NCI-H1694 treated with DMSO at 0.1 percent for 48 hours (cell line): ENCODE measurements around the gene BCAN.
A peak's percentile ranks its signal among the peaks of the same experiment; 100 is the strongest.

Experiments
- DNase-seq: peaks from one replicate; lab custom pipeline; 2025; lab: John Stamatoyannopoulos, UW

BCAN gene

DNA sequence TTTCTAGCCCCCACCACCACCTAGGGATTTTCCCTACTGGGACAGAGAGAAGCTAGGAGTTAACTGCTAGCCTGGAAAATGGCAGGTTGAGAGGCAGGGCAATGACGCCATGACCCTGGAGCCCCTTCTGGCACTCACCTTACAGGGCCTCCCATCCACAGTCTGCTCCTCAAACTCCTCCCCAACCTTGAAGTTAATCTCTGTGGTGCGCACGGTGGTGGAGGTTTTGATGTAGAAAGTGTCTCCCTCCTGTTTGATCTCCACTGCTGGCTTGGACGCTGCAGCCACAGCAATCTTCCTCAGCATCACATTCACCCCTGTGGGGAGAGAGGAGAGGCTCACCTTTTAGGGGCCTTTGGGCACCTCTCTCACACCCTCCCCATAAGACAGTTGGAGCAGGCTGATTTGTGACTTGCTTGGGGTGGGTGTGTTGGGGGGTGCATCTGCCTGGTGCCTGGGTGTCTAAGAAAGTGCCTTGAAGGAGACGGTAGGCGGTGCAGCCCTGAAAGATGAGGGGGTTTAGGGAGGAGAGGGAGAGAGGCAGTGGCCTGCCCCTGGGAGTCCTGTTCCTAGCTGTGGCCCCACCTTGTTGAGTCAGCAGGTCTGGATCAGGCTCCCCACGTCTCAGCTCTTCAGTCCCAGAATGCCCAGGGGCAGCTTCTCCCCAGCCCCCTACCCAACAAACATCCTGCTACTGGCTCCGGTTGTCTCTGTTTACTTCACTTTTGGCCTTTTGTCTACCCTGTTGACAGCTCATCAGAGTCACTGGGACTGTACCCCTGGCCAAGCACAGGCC lies 59.0 kb downstream of the BCAN start:
- no peak for DNase-seq

DNA sequence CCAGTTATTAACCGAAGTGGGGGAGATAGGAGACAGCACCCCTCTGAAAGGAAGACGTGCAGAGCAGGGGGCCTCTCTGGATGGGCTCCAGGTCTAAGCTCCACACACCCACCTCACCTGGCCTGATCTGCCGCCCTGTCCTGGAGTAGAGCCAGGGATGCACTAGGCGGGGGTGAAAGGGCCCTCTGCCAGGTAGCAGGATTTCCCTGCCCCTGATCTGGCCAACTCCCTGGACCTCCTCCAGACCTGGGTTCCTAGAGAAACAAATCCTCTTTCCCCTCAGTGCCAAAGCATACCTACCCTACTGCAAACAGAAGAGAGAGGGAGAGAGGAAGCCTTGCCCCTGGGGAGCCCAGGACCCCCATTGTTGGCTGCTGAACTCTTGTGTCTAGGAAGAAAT lies 61.4 kb downstream of the BCAN start:
- no peak for DNase-seq

DNA sequence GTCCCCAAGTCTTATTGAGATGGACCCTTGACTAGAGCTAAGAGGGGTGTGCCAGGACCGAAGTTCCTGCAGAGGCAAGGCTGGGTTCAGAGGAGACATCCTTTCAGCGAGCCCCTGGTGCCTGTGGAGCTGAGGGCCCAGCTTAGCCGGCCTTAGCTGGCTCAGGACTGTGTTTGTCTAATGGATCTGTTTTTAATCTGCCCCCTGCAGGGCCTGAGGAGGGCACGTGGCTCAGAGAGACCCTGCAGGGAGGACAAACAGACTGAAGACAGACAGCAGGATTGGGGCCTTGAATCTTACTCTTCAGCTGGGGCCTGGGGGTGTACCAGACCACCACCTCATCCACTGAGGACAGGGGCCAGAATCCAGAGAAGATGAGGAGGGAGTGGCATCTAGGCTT lies 61.8 kb downstream of the BCAN start:
- DNase-seq = no peak

DNA sequence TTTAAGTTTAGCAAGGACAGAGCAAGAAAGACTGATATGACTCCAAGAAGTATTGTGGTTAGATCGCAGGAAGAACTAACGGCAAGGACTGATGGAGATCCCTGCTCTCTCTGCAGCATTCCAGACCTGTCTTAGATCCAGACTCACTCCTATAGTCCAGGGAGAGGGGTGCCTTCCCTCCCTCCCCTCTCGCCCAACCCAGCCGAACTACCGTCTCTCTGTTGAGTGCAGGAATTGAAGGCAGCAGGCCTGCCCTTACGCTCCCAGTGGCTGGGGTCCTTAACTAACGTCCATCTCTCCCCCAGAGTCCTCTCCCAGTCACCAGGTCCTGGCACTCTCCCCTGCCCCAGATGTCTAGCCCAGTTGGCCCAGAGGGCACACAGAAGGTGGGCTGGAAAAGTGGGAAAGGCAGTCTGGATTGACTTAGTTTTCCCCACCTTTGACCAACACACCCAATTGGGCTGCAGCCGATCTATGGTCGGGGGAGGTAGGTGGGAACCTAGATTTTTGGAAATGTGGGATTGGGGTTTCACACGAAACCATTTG lies 62.3 kb downstream of the BCAN start:
- no peak for DNase-seq

- no peak for DNase-seq
Measured at GRCh38 chr1:156704930-156705320, 63.0 kb downstream of the BCAN start.

GRCh38 chr1:156705321-156705917 lies 63.5 kb downstream of the BCAN start, which contains the start of gene CRABP2:
Gene CRABP2, minus strand, starts transcription at chr1:156705583. Its CDS starts 137 bp downstream, at chr1:156705446.
- DNase-seq = peak; percentile 77

- DNase-seq = peak; percentile 77
Measured at GRCh38 chr1:156705918-156706656, 64.2 kb downstream of the BCAN start.

DNA sequence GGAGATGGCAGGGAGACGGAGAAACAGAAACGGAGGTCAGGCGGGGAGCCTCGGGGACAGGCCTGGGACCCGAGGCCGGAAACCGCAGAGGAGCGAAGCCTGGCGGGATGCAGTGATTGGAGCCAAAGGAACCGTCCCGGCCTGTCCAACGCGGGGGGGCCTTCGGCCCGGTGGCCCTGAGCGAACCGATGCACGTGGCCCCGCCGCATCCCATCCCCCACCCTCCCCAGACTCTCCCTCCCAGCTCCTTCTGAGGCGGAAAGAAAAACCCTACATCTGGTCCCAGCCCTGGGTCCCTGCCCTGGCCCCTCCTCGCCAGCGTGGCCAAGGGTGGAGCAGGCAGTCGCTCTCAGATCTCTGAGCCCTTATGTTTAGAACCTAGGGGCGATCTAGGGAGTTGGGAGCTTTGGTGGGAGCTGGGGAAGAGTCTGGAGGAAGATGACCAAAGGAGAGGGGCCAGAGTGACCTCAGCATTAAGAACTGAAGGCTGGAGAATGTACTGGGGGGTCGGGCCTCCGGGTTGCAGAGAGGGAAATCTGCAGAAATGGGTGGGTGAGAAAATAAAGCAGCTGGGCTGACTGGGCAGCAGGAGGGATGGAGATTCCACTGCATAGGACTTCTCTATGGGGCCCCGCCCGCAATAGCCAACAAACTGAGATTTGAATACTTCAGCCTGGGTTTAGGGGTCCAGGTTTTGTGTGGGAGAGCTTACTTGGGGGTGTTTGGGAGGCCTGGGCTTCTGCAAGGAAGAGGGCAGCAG lies 64.9 kb downstream of the BCAN start:
- no peak for DNase-seq

DNA sequence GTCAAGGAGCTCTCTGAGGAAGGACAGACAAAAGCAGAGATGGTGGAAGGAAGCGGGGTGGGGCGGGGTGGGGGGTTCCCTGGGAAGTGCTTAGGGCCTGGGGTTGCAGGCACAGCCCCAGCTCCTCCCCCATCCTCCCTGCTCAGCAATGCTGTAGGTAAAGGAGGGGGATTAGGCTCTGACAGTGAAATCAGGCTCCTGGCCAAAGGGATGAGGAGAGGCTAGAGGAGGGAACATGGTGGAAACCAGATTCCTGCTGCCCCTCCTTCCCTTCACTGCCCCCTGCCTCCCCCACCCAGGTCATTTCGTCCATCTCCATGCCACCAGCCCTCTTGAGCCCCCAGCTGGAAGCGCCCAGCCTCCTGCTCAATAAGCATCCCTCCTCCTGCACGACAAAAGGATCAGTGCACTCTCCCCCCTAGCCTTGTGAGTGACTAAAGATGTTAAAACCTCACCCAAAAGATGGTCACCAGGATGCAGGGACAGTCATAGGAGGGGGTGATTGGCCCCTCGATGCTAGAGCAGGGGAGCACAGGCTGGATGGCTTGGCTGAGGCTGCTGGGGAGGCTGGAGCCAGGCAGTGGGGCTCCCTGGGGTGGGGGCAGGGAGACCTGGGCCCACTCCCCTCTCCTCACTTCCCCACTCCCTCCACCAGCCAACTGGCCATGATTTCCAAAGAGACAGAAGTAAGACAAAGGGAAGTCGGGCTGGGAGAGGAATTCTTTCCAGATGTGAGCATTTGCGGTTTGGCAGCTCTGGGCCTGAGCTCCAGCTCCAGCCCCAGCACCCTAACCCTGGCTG lies 65.7 kb downstream of the BCAN start:
- DNase-seq = no peak

GRCh38 chr1:156708218-156708661 lies 66.3 kb downstream of the BCAN start:
- DNase-seq = no peak

DNA sequence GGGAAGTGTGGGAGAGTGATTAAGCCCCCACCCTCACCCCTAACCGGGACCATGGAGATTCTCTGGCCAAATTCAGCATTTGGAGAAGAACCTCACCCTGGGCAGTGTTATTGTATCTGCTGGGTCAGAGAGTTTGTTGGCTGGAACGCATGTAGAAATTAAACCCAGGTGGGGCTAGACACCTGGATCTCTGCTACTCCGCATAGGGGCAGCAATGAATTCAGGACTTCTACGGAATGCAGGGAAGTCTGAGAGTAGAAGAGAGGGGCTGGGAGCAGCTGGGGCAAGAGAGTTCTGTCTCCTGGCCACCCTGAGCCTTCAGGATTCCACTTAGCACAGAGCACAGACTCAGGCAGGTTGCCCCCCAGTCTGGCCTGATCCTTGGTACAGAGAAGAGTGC lies 67.1 kb downstream of the BCAN start:
- DNase-seq = no peak
